Measurements from ENCODE around the gene SRBD1.

SRBD1 gene

DNA sequence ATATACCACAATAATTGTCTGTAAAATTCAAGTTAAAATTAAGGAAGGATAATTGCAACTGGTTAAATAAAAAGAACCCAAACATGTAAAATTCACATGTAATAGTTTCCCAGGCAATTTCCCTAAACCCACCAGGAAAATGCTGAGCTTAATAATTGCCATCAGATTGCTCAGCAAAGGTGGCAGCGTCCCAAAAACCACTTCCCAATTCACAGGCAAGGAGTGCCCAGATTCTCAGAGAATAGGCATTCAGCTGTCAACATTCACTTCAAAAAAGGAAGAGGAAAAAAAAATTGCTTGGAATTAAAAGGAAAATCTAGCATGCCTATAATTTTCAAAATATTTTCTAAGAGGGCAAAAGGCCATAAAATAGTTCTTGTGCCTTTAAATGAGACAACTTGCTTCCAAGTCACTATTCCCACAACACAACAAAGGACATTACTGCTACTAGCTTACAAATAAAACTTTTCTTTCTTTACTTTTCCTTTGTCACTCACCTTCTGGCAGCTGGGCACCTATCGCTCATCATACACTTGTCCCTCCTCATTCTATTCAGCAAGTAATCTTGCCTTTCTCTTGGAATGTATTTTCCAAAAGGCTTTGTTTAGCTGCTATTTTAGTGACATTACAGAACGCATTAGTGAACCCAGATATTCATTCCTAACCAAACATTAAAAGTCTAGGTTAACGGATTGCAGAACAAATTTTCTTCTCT lies 15.2 kb downstream of the SRBD1 start:
- no peak for DNase-seq (ENCODE audit: low spot score)

- DNase-seq (ENCODE audit: low spot score): no peak
Observed at GRCh38 chr2:45591073-45591472, 20.0 kb downstream of the SRBD1 start.

- no peak for DNase-seq (ENCODE audit: low spot score)
Observed at GRCh38 chr2:45588158-45588829, 22.8 kb downstream of the SRBD1 start.

DNA sequence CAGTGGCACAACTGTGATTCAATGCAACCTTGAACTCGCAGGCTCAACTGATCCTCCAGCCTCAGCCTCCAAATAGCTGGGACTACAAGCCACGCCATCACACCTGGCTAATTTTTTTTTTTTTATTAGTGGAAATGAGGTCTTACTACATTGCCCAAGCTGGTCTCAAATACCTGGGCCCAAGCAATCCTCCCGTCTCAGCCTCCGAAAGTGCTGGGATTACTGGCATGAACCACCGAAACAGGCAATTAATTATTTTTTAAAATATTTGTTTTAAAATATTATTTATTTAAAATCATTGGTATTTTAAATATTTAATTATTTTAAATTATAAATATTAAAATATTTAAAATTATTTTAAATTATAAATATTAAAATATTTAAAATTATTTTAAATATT lies 24.5 kb downstream of the SRBD1 start:
- no peak for DNase-seq (ENCODE audit: low spot score)

- DNase-seq (ENCODE audit: low spot score): peak; percentile 74
Observed at GRCh38 chr2:45585267-45585861, 25.7 kb downstream of the SRBD1 start.

DNA sequence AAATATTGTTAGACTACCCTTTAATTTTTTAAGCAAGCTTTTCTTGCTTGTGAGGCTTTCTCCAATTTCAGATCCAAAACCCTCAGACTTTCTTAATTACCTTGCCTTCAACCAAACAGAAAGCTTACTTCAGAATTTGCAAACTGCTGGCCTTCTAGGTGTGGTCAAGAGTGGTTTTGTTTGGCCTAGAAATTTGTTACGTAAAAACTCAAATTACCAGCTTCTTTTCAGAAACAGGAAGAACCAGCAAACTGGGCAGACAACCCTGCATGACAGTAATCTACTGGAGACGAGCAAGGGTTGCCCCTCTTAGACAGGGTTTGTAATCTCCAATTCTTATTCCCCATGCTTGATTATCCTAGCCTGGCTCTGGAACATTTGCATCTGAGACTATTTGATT lies 27.1 kb downstream of the SRBD1 start:
- no peak for DNase-seq (ENCODE audit: low spot score)

DNA sequence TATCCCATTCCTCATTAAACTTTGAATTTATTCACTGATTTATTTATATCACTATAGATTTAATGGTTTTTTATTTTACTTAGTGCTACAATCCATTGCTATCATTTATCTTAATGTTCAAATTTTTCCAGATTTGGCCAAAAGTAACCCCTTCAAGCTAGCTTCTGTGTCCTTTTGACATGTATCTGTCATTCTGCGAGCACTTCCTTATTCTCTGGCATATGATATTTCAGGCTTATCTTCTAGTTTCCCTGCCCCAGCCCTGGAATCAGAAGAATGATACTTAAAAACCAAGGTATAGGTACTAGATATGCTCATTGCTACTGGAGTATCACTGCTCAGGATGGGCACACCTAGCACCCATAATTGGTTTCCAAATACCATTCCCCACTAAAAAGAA lies 28.5 kb downstream of the SRBD1 start:
- DNase-seq (ENCODE audit: low spot score): no peak

GRCh38 chr2:45578056-45578843 lies 32.8 kb downstream of the SRBD1 start:
- DNase-seq (ENCODE audit: low spot score): peak; percentile 56

- DNase-seq (ENCODE audit: low spot score): no peak
Observed at GRCh38 chr2:45577441-45577840, 33.6 kb downstream of the SRBD1 start.

- no peak for DNase-seq (ENCODE audit: low spot score)
Observed at GRCh38 chr2:45575881-45576280, 35.2 kb downstream of the SRBD1 start.

DNA sequence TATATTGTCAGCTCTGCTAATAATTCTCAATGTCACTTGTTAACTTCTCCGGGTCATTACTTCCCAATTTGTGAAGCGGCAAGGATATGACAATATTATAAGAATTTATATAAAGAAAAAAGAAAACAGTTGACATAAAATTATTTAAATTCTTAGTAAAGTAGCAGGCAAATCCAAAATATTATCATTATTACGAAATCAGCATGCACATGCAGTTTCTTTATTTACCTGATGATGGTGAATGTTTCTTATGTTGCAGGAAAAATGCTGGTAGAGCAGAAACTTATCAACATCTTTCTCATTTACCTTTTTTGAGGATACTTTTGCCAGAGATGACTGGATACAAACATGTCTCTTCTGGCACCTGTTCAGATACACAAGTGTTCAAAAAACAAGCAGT lies 38.1 kb downstream of the SRBD1 start:
- no peak for DNase-seq (ENCODE audit: low spot score)

DNA sequence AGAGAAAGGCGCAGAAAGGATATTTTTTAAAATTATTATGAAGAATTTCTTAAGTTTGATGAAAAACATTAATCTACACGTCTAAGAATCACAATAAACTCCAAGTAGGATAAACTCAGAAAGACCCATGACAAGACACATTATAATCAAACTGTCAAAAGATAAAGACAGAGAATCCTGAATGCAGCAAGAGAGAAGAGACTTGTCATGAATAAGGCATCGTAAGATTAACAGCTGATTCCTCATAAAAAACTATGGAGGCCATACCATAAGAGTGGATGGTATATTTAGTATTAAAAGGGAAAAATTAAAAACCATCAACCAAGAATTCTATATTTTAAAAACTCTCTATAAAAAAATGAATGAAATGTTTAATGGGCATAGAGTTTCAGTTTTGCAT lies 39.1 kb downstream of the SRBD1 start:
- no peak for DNase-seq (ENCODE audit: low spot score)

DNA sequence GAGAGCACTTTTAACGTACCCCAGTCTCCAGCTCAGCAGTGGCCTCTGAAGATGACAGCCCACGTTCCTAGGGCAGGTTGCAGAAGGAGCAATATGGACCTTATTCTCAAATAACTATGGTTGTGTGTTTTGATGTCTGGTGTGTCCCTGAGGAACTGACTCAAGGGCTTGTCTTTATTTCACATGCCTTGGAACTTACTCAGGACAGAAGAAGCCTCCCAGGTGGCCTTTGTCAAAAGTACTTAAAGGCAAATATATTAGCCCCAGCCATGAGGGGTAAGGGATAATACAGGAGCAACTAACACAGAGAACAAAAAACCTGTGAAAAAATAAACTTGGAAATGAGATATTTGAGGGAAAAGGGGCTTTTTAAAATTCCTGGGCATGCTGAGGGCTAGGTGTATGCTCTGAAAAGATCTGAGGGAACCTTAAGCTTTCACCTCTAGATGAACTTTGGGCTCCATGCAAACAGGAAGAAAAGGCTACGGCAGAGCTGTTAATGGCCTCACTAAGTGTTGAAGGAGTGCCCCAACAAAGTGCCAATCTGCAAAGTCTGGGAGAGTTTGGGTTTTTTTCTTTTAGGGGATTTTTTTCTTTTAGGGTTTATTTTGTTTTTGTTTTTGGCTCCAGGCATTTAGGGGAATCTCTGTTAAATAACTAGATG lies 40.3 kb downstream of the SRBD1 start:
- DNase-seq (ENCODE audit: low spot score): no peak

DNA sequence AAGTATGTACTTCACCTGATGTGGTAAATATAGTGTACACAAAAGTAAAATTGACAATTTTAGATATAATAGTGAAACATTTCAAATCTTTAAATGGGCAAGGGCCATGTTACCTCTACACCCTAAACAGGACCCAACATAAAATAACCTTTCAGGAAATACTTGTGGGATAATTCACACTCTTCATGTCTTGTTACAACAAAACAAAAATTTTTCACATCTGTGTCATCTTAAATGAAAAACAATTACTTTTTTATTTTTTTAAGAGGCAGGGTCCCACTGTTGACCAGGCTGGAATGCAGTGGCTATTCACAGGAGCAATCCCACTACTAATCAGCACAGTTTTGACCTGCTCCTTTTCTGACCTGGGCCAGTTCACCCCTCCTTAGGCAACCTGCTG lies 42.1 kb downstream of the SRBD1 start:
- no peak for DNase-seq (ENCODE audit: low spot score)

GRCh38 chr2:45567974-45568789 lies 42.9 kb downstream of the SRBD1 start:
- DNase-seq (ENCODE audit: low spot score): no peak

DNA sequence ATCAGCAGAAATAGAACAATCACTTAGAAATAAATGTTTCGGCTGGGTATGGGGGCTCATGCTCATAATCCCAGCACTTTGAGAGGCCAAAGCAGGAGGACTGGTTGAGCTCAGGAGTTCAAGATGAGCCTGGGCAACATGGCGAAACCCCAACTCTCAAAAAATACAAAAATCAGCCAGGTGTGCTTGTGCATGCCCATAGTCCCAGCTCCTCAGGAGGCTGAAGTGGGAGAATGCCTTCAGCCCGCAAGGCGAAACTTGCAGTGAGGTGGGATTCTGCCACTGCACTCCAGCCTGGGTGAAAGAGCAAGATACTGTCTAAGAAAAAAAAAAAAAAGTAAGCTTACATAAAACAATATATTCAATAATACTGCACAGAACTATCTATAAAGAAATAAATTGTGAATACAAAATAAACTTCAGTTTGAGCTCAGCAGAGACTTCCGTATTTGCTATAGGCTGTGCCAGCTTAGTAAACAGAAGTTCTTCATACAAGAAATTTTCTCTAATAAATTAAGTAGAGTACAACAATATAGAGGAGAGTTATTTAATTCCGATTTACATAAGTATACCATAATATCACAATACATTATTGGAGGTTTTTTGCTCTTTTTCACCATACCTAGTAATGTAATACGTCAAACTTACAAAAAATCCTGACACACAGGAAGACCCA lies 43.6 kb downstream of the SRBD1 start:
- no peak for DNase-seq (ENCODE audit: low spot score)

DNA sequence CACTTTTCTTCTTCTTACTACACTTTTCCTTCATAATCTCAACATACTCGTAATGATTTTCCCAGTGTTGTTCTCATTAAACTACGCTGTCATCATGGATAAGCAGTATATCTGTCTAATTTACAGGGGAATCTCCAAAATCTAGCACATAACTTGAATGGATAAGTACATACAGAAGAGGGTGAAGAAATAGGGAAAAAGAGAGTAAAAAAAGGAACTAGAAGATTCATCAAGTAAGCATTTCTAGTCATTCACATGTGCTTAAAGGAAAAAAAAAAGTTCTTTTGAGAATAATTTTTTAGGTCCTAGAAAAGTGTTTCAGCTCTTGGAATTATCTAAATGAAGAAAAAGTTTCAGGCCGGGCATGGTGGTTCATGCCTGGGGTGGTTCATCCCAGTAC lies 51.6 kb downstream of the SRBD1 start:
- DNase-seq (ENCODE audit: low spot score): no peak

DNA sequence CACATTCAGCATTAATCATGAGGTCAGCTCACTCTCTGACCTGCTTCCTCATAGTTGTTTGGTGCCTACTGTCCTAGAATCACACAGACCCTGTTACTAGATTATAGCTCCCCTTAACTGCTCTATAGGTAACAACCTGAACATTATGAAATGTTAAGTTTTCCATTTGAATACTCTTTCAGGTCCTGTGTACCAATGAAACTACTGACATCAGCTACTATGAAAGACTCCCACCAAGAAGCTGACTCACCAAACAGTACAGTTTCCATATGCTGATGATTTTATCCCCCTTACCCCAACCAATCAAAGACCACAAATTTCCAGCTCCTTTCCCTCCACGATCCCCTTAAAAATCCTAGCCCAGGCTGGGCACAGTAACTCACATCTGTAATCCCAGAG lies 56.3 kb downstream of the SRBD1 start:
- no peak for DNase-seq (ENCODE audit: low spot score)

- no peak for DNase-seq (ENCODE audit: low spot score)
Observed at GRCh38 chr2:45554073-45554741, 56.9 kb downstream of the SRBD1 start.

DNA sequence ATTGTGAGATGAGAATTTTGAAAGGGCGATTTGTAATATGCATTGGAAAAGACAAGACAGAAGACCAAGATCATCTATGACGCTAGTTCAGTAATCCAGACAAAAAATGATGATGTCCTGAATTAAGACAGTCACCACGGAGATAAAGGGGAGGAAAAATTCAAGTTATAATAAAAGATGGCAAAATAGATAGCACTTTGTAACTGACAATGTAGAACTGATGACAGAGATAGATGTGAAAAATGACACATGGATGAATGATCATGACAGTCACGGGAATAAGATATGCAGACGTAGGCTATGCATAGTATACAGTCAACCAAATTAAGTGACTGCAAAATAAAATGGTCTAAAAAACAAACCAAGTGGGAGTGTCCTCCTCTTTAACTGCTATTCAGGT lies 59.2 kb downstream of the SRBD1 start:
- DNase-seq (ENCODE audit: low spot score): no peak
